H1 (cell line): ENCODE results near the gene USP20. TPM values are rescaled to one million over a fixed set of nuclear protein-coding genes. Genes with fewer than 3 reads are reported as not detected.

Source experiments
- CTCF ChIA-PET: fragments of 300-600 bp; sonication (Branson Sonifier 250); formaldehyde crosslinking; loops from one replicate; lab custom pipeline; 2021; ENCODE audit not compliant: partially characterized antibody; lab: Charles Lee
- POLR2A ChIA-PET: fragments of 300-600 bp; sonication (Branson Sonifier 250); formaldehyde crosslinking; loops from one replicate; lab custom pipeline; 2021; ENCODE audit warnings: inconsistent platforms; ENCODE audit not compliant: partially characterized antibody; lab: Charles Lee
- DNase-seq, 2 experiments: peaks; one replicate each; pipeline versions ENCODE4 v3.0.0 to v3.0.0-alpha.2; 2010 to 2022; ENCODE audit warnings: low spot score in 2 of 2, low read depth in 1 of 2, mixed read lengths in 1 of 2
- FAIRE-seq: peaks from 2 replicates; lab custom pipeline; 2011; peaks lifted over from hg19 to GRCh38; lab: Jason Lieb, UNC
- H2AFZ ChIP-seq: 2 replicates; pipeline ENCODE4 v1.8.1; 2012; ENCODE audit warnings: low read length, inconsistent platforms
- H2AK5ac ChIP-seq: 2 replicates; pipeline ENCODE4 v1.6.1; 2013; ENCODE audit warnings: low read depth, low read length
- H2BK120ac ChIP-seq: replicated peaks from 2 replicates; pipeline ENCODE3; 2013; ENCODE audit warnings: low read depth, low read length, inconsistent platforms
- H2BK12ac ChIP-seq: 2 replicates; pipeline ENCODE4 v1.6.1; 2013; ENCODE audit warnings: low read depth, low read length
- H2BK15ac ChIP-seq: 2 replicates; pipeline ENCODE4 v1.6.1; 2013; ENCODE audit warnings: low read length
- H2BK20ac ChIP-seq: 2 replicates; pipeline ENCODE4 v1.6.1; 2013; ENCODE audit warnings: low read length
- H2BK5ac ChIP-seq: 2 replicates; pipeline ENCODE4 v1.6.1; 2013; ENCODE audit warnings: low read depth, low read length
- H3K14ac ChIP-seq: 2 replicates; pipeline ENCODE4 v1.6.1; 2013; ENCODE audit warnings: inconsistent platforms; ENCODE audit not compliant: insufficient read length
- H3K18ac ChIP-seq: 2 replicates; pipeline ENCODE4 v1.6.1; 2013; ENCODE audit warnings: low read length; ENCODE audit errors: extremely low read depth
- H3K23ac ChIP-seq: 2 replicates; pipeline ENCODE4 v1.6.1; 2013; ENCODE audit warnings: inconsistent platforms; ENCODE audit not compliant: insufficient read length
- H3K23me2 ChIP-seq: 2 replicates; pipeline ENCODE4 v1.6.1; 2013; ENCODE audit warnings: low read depth, low read length
- H3K27ac ChIP-seq: 2 replicates; pipeline ENCODE4 v1.6.1; 2011; ENCODE audit warnings: low read depth, low read length, inconsistent platforms
- H3K27me3 ChIP-seq, 4 experiments: replicated peaks in 1 of 4; 1 replicate in 1 of 4; 2 replicates in 3 of 4; pipeline versions ENCODE4 v1.6.1 to v1.8.1; 2011 to 2013; ENCODE audit warnings: low read length in 3 of 4, mild to moderate bottlenecking in 3 of 4, inconsistent platforms in 2 of 4, mixed read lengths in 2 of 4, moderate library complexity in 1 of 4; ENCODE audit not compliant: control insufficient read depth in 3 of 4, insufficient read depth in 3 of 4; ENCODE audit errors: extremely low read depth in 1 of 4
- H3K36me3 ChIP-seq, 4 experiments: 2 replicates each; pipeline versions ENCODE4 v1.6.1 to v1.8.1; 2011 to 2013; ENCODE audit warnings: mild to moderate bottlenecking in 4 of 4, low read length in 3 of 4, moderate library complexity in 2 of 4, control low read depth in 1 of 4, inconsistent platforms in 1 of 4; ENCODE audit not compliant: insufficient read depth in 4 of 4, control insufficient read depth in 2 of 4
- H3K4ac ChIP-seq: replicated peaks from 2 replicates; pipeline ENCODE3; 2013; ENCODE audit warnings: low read length, low read depth, mixed read lengths, inconsistent platforms; ENCODE audit not compliant: insufficient read length
- H3K4me1 ChIP-seq, 4 experiments: replicated peaks in 1 of 4; 1 replicate in 1 of 4; 2 replicates in 3 of 4; pipeline versions ENCODE4 v1.6.1 to v1.8.1; 2011 to 2013; ENCODE audit warnings: low read length in 3 of 4, inconsistent platforms in 2 of 4, mixed read lengths in 1 of 4; ENCODE audit not compliant: insufficient read depth in 4 of 4, control insufficient read depth in 3 of 4
- H3K4me2 ChIP-seq, 2 experiments: 2 replicates each; pipeline versions ENCODE4 v1.6.1 to v1.8.1; 2011 to 2013; ENCODE audit warnings: low read depth in 2 of 2, low read length in 2 of 2, control low read depth in 1 of 2, inconsistent platforms in 1 of 2, mild to moderate bottlenecking in 1 of 2; ENCODE audit not compliant: insufficient read depth in 1 of 2
- H3K4me3 ChIP-seq, 4 experiments: fragments of 200-600, 300-600 bp in 1 of 4; sonication (generic), shearing (Covaris generic), sonication (Bioruptor Twin) in 1 of 4; 2 replicates each; pipeline versions ENCODE4 v1.5.1 to v1.8.1; 2011 to 2016; ENCODE audit warnings: low read length in 4 of 4, low read depth in 3 of 4, control low read depth in 2 of 4, inconsistent platforms in 2 of 4, mild to moderate bottlenecking in 2 of 4, mixed read lengths in 1 of 4, moderate library complexity in 1 of 4; ENCODE audit not compliant: insufficient read depth in 2 of 4; ENCODE audit errors: extremely low read depth in 1 of 4
- H3K56ac ChIP-seq: replicated peaks from 2 replicates; pipeline ENCODE3; 2013; ENCODE audit warnings: low read depth, mild to moderate bottlenecking, mixed read lengths, low read length, inconsistent platforms; ENCODE audit not compliant: insufficient read length
- H3K79me1 ChIP-seq: 2 replicates; pipeline ENCODE4 v1.6.1; 2013; ENCODE audit warnings: low read depth, low read length, control low read depth
- H3K79me2 ChIP-seq, 2 experiments: 2 replicates each; pipeline versions ENCODE4 v1.6.1 to v1.8.1; 2012 to 2013; ENCODE audit warnings: low read length in 2 of 2, mild to moderate bottlenecking in 2 of 2, inconsistent platforms in 1 of 2; ENCODE audit not compliant: insufficient read depth in 2 of 2, control insufficient read depth in 1 of 2
- H3K9ac ChIP-seq, 4 experiments: replicated peaks in 1 of 4; 1 replicate in 1 of 4; 2 replicates in 3 of 4; pipeline versions ENCODE4 v1.6.1 to v1.8.1; 2011 to 2013; ENCODE audit warnings: low read depth in 3 of 4, low read length in 3 of 4, control low read depth in 2 of 4, mild to moderate bottlenecking in 2 of 4, moderate library complexity in 2 of 4, inconsistent platforms in 1 of 4; ENCODE audit errors: extremely low read depth in 1 of 4
- H3K9me3 ChIP-seq, 2 experiments: 2 replicates each; pipeline versions ENCODE4 v1.6.1 to v1.8.1; 2012 to 2013; ENCODE audit warnings: mild to moderate bottlenecking in 2 of 2, moderate library complexity in 2 of 2, control low read depth in 1 of 2, inconsistent platforms in 1 of 2, low read depth in 1 of 2, low read length in 1 of 2, mixed read lengths in 1 of 2; ENCODE audit not compliant: insufficient read depth in 2 of 2
- H4K20me1 ChIP-seq, 2 experiments: replicated peaks in 1 of 2; 2 replicates each; pipeline versions ENCODE3 to v1.8.1; 2011 to 2013; ENCODE audit warnings: inconsistent platforms in 2 of 2, low read length in 2 of 2, mild to moderate bottlenecking in 1 of 2; ENCODE audit not compliant: insufficient read depth in 2 of 2, control insufficient read depth in 1 of 2
- H4K5ac ChIP-seq: 2 replicates; pipeline ENCODE4 v1.6.1; 2013; ENCODE audit warnings: low read length, low read depth, mixed read lengths, inconsistent platforms; ENCODE audit not compliant: insufficient read length
- H4K8ac ChIP-seq: 2 replicates; pipeline ENCODE4 v1.8.0; 2013; ENCODE audit warnings: mild to moderate bottlenecking, moderate library complexity, low read length, inconsistent platforms; ENCODE audit not compliant: insufficient read depth; ENCODE audit errors: extremely low read depth
- H4K91ac ChIP-seq: replicated peaks from 2 replicates; pipeline ENCODE3; 2013; ENCODE audit warnings: low read length, mixed read lengths, inconsistent platforms; ENCODE audit not compliant: insufficient read length
- BACH1 ChIP-seq: IDR thresholded peaks from 2 replicates; pipeline ENCODE4 v1.6.1; 2012; ENCODE audit warnings: low read length, improper control_type of control experiment
- CHD2 ChIP-seq: IDR thresholded peaks from 2 replicates; pipeline ENCODE4 v1.6.1; 2012; ENCODE audit warnings: low read length, improper control_type of control experiment
- KDM1A ChIP-seq: fragments of 200-600, 300-600 bp; sonication (generic); IDR thresholded peaks from 2 replicates; pipeline ENCODE4 v1.7.1; 2016; ENCODE audit warnings: mild to moderate bottlenecking, low read length, borderline replicate concordance
- SIRT6 ChIP-seq: IDR thresholded peaks from one replicate; pipeline ENCODE4 v1.7.1; 2012; ENCODE audit warnings: low read length, inconsistent platforms
- SIX5 ChIP-seq: IDR thresholded peaks from 2 replicates; pipeline ENCODE4 v1.6.1; 2011; ENCODE audit warnings: mild to moderate bottlenecking, low read depth, low read length
- WGBS, 2 experiments: shearing (Covaris generic) in 1 of 2; methylation state at CpG; one replicate each; pipeline versions ENCODE4 v1.1.6 to v1.1.7; 2013 to 2015; ENCODE audit warnings: low lambda C conversion rate in 2 of 2, mixed read lengths in 2 of 2, inconsistent platforms in 1 of 2, low coverage in 1 of 2, missing lambda C conversion rate in 1 of 2; ENCODE audit not compliant: insufficient replicate concordance in 2 of 2, insufficient coverage in 1 of 2, insufficient read length in 1 of 2; ENCODE audit errors: extremely low coverage in 1 of 2, missing lambda C conversion rate in 1 of 2; 5-methylcytosine and 5-hydroxymethylcytosine counted together
- polyA plus RNA-seq, 7 experiments: library from polyadenylated mRNA; depleted of rRNA in 3 of 7; stranded (reverse) in 5 of 7; unstranded in 2 of 7; fragments of >200 nt in 5 of 7; fragments of 200-250 nt in 2 of 7; gene quantifications; 1 replicate in 5 of 7; 2 replicates in 1 of 7; 4 replicates in 1 of 7; pipeline versions ENCODE4 v1.2.1 to v1.2.3, GENCODE V29; 2011 to 2013; ENCODE audit warnings: missing spikeins in 2 of 7, mixed read lengths in 2 of 7
- total RNA-seq: library from RNA; stranded (reverse); fragmentation: NEBNext Ultra II Directional; extraction: Animal tissue kit (Norgen Biotek cat#: 25700); gene quantifications from 2 replicates; pipeline ENCODE4 v1.2.1, GENCODE V29; 2021
- TF ChIP-seq, protein P1 (sequence below), 3 experiments: IDR thresholded peaks; 1 replicate in 2 of 3; 2 replicates in 1 of 3; pipeline versions ENCODE4 v1.5.1 to v1.6.1; 2011; ENCODE audit warnings: low read length in 3 of 3, mild to moderate bottlenecking in 3 of 3, inconsistent platforms in 2 of 3, low read depth in 1 of 3, moderate library complexity in 1 of 3; ENCODE audit not compliant: insufficient read depth in 1 of 3; ENCODE audit errors: control extremely low read depth in 1 of 3
- TF ChIP-seq, protein P2 (sequence below): IDR thresholded peaks from 2 replicates; pipeline ENCODE4 v1.6.1; 2011; ENCODE audit warnings: low read depth, mild to moderate bottlenecking, low read length; ENCODE audit not compliant: insufficient read depth

USP20 gene
- total and polyA plus RNA-seq, 2 of the 8 experiments (the other 6 are each of a cell fraction or from before 2014, with no cell fraction given): 13.4 to 23.0 TPM

DNA sequence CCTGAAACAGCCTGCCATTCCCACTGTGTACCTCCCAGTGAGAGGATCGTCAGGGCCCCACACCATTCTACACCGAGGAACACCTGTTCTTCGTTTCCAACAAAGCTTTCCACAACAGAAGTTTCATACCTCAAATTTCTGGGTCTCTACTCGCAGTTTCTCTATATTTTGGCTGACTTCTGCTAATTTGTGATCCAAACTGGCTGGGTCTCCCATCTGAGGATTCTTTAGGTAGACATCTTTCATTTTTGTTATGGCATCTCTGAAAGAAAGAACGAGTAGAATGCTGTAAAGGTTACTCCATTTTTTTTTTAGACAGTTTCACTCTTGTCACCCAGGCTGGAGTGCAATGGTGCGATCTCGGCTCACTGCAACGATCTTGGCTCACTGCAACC is 67.5 kb downstream of the USP20 start:
- FAIRE-seq: no peak

More for the DNA sequence above, 67.5 kb downstream of the USP20 start:
- no peak overlapping the region for H4K5ac ChIP-seq
- no peak for TF ChIP-seq SIX5
- TF ChIP-seq BACH1: no peak
- TF ChIP-seq SIRT6: no peak
- TF ChIP-seq, protein P1, sequence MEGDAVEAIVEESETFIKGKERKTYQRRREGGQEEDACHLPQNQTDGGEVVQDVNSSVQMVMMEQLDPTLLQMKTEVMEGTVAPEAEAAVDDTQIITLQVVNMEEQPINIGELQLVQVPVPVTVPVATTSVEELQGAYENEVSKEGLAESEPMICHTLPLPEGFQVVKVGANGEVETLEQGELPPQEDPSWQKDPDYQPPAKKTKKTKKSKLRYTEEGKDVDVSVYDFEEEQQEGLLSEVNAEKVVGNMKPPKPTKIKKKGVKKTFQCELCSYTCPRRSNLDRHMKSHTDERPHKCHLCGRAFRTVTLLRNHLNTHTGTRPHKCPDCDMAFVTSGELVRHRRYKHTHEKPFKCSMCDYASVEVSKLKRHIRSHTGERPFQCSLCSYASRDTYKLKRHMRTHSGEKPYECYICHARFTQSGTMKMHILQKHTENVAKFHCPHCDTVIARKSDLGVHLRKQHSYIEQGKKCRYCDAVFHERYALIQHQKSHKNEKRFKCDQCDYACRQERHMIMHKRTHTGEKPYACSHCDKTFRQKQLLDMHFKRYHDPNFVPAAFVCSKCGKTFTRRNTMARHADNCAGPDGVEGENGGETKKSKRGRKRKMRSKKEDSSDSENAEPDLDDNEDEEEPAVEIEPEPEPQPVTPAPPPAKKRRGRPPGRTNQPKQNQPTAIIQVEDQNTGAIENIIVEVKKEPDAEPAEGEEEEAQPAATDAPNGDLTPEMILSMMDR (IDR thresholded peaks at IDR 0.05; ENCODE audit: control extremely low read depth in 1 of 3, insufficient read depth in 1 of 3, low read depth in 1 of 3, low read length in 3 of 3): no peak
- no peak for TF ChIP-seq CHD2
- TF ChIP-seq, protein P2, sequence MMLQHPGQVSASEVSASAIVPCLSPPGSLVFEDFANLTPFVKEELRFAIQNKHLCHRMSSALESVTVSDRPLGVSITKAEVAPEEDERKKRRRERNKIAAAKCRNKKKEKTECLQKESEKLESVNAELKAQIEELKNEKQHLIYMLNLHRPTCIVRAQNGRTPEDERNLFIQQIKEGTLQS: no peak
- TF ChIP-seq KDM1A: no peak
- H2AK5ac ChIP-seq: no peak overlapping the region
- H2BK15ac ChIP-seq: no peak overlapping the region
- no peak overlapping the region for H3K9ac ChIP-seq
- H3K4me2 ChIP-seq: no peak overlapping the region
- H3K23ac ChIP-seq: no peak overlapping the region
- no peak overlapping the region for H4K91ac ChIP-seq
- POLR2A ChIA-PET: interaction anchor here (0.9 kb wide), 1 partner anchor 13 kb away, joined by 4 read pairs; no protein-coding TSS in a partner anchor
- H2BK5ac ChIP-seq: no peak overlapping the region
- 89% methylated on average over 8 of the region's 8 CpGs; no CpG with 5 or more reads in 1 of the 2 experiments for WGBS, 2 experiments
- H3K4me1 ChIP-seq: peaks cover 0 to 2% (median 0%) of the 10 kb centered on the region in 4 experiments; a peak in 1 of 7 replicates
- no peaks in the 10 kb centered on the region for H3K23me2 ChIP-seq
- H3K56ac ChIP-seq: no peak overlapping the region
- peaks cover 0 to 13% (median 0%) of the 10 kb centered on the region in 4 experiments; a peak in 5 of 8 replicates for H3K36me3 ChIP-seq
- H2BK20ac ChIP-seq: no peak overlapping the region
- H3K79me2 ChIP-seq: no peaks in the 10 kb centered on the region
- no peak overlapping the region for H3K18ac ChIP-seq
- no peak overlapping the region for H4K8ac ChIP-seq
- H2BK120ac ChIP-seq: no peak overlapping the region
- H3K14ac ChIP-seq: no peak overlapping the region
- peaks cover 0 to 2% of the 10 kb centered on the region in 2 experiments for H4K20me1 ChIP-seq
- CTCF ChIA-PET: interaction anchor here (1.0 to 1.7 kb wide), 3 partner anchors 9 to 35 kb away, joined by 4 read pairs; no protein-coding TSS in a partner anchor
- H2BK12ac ChIP-seq: no peak overlapping the region
- no peak overlapping the region for H3K27ac ChIP-seq
- H2AFZ ChIP-seq: no peak overlapping the region
- H3K79me1 ChIP-seq: no peaks in the 10 kb centered on the region
- no peak for DNase-seq
- H3K9me3 ChIP-seq: no peaks in the 10 kb centered on the region
- H3K4ac ChIP-seq: no peak overlapping the region
- H3K4me3 ChIP-seq: no peak overlapping the region
- H3K27me3 ChIP-seq: no peaks in the 10 kb centered on the region
